Stimulated activated CD4-positive, alpha-beta T cell treated with anti-CD3 and anti-CD28 coated beads, Interleukin-1b, Interleukin-23, amount 100 ng/mL, for 4 hours (primary cell): ENCODE data around the gene CHCHD5.
"Not testable (repeated sequence)": the region's sequence is repeated elsewhere in the genome, so short reads cannot be mapped to it uniquely, and the experiment has no call there.

Experiments used
- DNase-seq, 2 donors: peaks; one replicate each; pipeline ENCODE4 v3.0.0-alpha.2; 2020; ENCODE audit warnings: low read depth in 2 of 2

CHCHD5 gene

GRCh38 chr2:112584134-112584890, at the start of gene CHCHD5:
CHCHD5 (plus strand) TSS chr2:112584609; CDS start chr2:112584648, 39 bp downstream.
- DNase-seq: peak; percentile 78 to 83

GRCh38 chr2:112534826-112535225, 49.6 kb upstream of the CHCHD5 start:
- DNase-seq: no peak

GRCh38 chr2:112536665-112537064, 47.7 kb upstream of the CHCHD5 start:
- DNase-seq: not testable (repeated sequence)

- DNase-seq: no peak
These were observed 45.1 kb upstream of the CHCHD5 start for GRCh38 chr2:112539306-112539705.

- DNase-seq: no peak
These were observed 43.5 kb upstream of the CHCHD5 start for GRCh38 chr2:112540906-112541305.

GRCh38 chr2:112541315-112542122, 42.9 kb upstream of the CHCHD5 start:
- DNase-seq: peak; percentile 47 to 56

GRCh38 chr2:112542123-112542983, 42.1 kb upstream of the CHCHD5 start, which contains the start of gene POLR1B:
POLR1B (plus strand) TSS chr2:112542465; CDS start chr2:112542495, 30 bp downstream.
- peak; percentile 59 to 62 for DNase-seq

- DNase-seq: no peak
These were observed 41.3 kb upstream of the CHCHD5 start for GRCh38 chr2:112542984-112543661.

- no peak for DNase-seq
These were observed 37.1 kb upstream of the CHCHD5 start for GRCh38 chr2:112547333-112547732.

- DNase-seq: no peak
These were observed 35.4 kb upstream of the CHCHD5 start for GRCh38 chr2:112548980-112549379.

- DNase-seq: no peak
These were observed 18.3 kb upstream of the CHCHD5 start for GRCh38 chr2:112566104-112566503.

GRCh38 chr2:112566508-112566907, 17.9 kb upstream of the CHCHD5 start:
- DNase-seq: not testable (repeated sequence)

GRCh38 chr2:112572005-112572404, 12.4 kb upstream of the CHCHD5 start:
- DNase-seq: no peak

- DNase-seq: no peak
These were observed 6.7 kb upstream of the CHCHD5 start for GRCh38 chr2:112577756-112578155.

GRCh38 chr2:112579241-112579640, 5.2 kb upstream of the CHCHD5 start:
- DNase-seq: no peak

GRCh38 chr2:112580084-112580483, 4.3 kb upstream of the CHCHD5 start:
- no peak for DNase-seq

GRCh38 chr2:112582314-112582746, 2.1 kb upstream of the CHCHD5 start:
- no peak for DNase-seq

GRCh38 chr2:112583497-112584133, 794 bp upstream of the CHCHD5 start:
- DNase-seq: no peak

GRCh38 chr2:112584891-112585250, 462 bp downstream of the CHCHD5 start:
- DNase-seq: no peak

- DNase-seq: no peak
These were observed 991 bp downstream of the CHCHD5 start for GRCh38 chr2:112585400-112585799.
